T-helper 9 cell (primary cell): Measurements from ENCODE around the gene NEURL4.
"Not testable (repeated sequence)": the region's sequence is repeated elsewhere in the genome, so short reads cannot be mapped to it uniquely, and the experiment has no call there.

Source experiments
- DNase-seq: peaks from one replicate; pipeline ENCODE4 v3.0.0-alpha.2; 2020
- total RNA-seq, 2 donors: gene quantifications; one replicate each; lab custom pipeline; 2026; lab: John Stamatoyannopoulos, UW

Gene NEURL4
- 36.2 to 61.3 reads per million in 2 donors for total RNA-seq

DNA sequence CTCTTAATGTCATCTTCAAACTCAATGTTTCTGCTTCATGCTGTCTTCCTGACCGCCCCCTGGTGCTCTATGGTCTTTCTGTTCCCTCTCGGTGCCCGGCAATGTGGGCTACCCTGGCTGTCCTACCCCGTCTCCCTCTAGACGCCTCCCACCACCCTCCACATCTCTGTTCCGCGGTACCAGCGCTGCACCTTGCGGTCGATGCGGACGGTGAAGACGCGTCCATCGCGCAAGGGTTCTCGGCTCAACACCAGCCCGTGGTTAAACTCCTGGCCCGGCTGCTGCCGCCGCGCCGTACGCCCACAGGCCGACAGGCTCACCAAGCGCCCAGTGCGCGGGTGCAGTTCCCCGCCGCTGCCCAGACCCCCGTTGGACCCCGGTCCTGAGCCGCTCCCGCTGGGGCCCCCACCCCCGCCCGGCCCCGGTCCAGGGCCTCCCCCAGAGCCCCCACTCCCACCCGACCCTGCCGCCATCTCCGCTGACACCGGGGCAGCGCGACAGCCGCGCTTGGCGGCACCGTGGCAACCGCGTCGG, at the start of gene NEURL4:
Gene NEURL4, minus strand, starts transcription at position 496 of the 534 bp plus-strand sequence. Its CDS starts 23 bp downstream, at position 473.
- DNase-seq = no peak

DNA sequence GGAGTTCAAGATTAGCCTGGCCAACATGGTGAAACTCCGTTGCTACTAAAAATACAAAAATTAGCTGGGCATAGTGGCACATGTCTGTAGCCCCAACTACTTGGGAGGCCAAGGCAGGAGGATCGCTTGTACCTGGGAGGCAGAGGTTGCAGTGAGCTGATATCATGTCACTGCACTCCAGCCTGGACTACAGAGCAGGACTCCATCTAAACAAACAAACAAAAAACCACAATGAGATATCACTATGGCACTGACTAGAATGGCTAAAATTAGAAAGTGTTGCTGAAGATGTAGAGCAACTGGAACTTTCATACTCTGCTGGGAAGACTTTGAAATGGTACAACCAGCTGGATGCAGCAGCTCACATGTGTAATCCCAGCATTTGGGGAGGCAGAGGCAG, 45.2 kb upstream of the NEURL4 start:
- DNase-seq = no peak

DNA sequence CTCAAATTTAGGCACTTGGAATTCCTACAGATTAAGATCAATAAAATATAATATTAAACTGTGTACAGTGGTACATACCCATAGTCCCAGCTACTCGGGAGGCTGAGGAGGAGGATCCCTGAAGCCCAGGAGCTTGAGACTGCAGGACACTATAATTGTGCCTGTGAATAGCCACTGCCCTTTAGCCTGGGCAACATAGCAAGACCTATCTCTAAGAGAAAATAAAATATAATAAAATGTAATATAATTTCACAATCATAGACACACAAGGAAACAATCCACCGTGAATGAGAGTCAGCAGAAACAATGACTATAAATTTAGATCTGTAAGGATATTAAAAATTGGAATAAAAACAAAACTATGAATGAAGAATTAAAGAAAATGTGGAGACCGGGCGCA, 41.7 kb upstream of the NEURL4 start:
- no peak for DNase-seq

DNA sequence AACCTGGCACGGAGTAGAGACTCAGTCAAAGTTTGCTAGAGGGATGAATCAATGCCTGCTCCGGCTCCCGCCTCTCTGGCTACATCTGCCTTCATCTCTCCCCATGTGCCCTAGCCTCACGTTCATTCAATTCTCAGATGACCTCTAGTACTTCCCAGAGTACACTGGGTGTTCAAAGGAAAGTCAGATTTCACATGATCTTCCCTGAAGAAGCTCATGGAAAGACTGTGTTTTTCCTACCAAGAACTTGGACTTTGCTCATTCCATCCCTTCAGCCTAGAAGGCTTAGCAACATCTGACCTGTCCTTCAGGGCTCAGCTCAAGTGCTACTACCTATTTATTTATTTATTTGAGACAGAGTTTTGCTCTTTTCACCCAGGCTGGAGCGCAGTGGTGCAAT, 40.7 kb upstream of the NEURL4 start:
- DNase-seq = no peak

DNA sequence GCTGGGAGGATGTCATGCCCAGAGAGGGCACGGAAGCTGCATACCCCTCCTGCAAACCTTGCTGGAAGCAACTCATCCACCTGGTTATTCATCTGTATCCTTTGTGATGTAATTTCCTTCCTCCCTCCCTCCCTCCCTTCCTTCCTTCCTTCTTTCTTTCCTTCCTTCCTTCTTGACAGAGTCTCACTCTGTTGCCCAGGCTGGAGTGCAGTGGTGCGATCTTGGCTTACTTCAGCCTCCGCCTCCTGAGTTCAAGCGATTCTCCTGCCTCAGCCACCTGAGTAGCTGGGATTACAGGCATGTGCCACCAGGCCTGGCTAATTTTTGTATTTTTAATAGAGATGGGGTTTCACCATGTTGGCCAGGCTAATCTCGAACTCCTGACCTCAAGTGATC, 39.5 kb upstream of the NEURL4 start:
- not testable (repeated sequence) for DNase-seq

DNA sequence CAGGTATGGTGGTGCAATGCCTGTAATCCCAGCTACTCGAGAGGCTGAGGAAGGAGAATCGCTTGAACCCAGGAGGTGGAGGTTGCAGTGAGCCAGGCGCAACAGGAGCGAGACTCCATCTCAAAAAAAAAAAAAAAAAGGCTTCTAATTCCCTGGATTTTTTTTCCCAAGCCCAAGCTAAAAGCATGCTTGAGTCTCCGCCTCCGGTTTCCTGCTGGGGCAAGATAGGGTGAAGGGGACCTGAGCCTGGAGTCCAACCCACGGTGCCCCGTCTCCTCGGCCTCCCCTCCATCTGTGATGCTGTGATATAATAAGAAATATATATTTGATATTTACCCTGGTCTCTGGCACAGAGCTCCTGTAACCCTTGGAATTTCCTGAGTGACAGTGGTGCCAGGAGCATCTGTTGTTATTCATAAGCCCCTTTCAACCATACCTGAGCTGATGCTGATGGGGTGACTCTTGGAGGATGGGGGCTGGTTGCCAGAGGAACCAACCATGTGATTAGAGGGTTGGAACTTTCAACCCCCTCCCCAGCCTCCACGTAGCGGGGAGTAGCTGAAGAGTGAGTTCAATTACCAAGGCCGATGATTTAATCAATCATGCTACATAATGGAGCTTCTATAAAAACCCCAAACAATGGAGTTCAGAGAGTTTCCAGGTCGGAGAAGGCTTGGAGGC, 38.9 kb upstream of the NEURL4 start:
- no peak for DNase-seq

DNA sequence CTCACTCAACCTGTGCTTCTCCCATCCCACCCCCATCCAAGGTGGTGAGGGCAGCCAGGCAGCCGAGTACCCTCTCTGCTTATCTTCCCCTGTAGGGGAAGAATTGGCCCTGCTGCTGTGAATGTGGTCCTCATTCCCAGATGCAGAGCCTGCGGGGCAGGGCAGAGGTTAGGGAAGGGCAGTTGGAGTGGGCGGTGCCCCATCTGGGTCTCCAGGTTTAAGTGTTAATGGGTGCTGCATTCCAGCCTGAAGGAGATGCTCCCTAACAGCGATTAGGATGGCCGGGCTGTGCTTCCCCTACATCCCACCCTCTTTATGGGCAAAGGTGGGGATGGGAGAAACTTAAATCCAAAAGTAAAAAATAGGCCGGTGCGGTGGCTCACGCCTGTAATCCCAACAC, 37.9 kb upstream of the NEURL4 start:
- no peak for DNase-seq

DNA sequence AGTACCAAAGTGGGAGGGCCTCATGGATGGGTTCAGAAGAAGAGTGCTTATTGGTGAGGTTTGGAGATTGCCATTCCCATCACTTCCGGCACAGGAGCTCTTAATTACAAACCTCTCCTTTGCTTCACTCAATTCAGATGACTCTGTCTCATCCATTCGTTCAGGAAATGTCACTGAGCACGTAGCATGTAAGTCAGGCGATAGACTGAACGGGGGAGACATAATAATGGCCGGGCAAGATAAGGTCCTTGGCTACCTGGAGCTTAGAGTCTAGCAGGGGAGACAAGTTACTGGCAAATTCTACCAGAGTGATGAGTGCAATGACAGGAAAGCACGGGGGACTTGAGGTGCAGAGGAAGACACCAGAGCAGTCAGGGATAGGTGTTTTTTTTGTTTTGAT, 36.8 kb upstream of the NEURL4 start:
- not testable (repeated sequence) for DNase-seq

DNA sequence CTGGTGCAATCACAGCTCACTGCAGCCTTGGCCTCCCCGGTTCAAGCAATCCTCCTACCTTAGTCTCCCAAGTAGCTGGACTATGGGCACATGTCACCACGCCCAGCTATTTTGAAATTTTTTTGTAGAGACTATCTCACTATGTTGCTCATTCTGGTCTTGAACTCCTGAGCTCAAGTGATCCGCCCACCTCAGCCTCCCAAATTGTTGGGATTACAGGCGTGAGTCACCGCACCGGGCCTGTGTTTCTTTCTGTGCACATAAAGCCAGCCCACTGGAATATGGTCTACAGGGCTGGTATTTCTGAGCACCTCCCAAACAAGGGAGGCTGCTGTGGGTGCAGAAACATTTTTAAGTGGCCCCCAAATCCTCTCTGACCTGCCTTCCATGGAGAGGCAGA, 34.2 kb upstream of the NEURL4 start:
- no peak for DNase-seq

DNA sequence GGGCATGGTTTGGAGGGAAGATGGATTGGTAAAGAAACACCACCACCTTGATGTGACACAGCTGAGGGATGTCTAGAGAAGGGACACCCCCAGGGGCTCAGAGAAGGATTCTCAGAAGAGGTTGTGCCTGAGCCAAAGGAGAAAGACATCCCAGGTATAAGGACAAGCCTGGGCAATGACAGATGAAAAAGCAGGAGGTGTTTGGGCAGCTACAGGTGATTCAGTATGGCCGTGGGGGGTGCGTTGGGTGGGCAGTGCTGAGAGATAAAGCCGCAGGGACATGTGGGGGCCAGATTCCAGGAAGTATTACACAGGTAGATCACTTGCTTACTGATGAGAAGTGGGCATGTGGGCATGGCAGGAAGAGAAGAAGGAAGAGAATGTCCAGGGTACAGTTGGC, 32.8 kb upstream of the NEURL4 start:
- no peak for DNase-seq

DNA sequence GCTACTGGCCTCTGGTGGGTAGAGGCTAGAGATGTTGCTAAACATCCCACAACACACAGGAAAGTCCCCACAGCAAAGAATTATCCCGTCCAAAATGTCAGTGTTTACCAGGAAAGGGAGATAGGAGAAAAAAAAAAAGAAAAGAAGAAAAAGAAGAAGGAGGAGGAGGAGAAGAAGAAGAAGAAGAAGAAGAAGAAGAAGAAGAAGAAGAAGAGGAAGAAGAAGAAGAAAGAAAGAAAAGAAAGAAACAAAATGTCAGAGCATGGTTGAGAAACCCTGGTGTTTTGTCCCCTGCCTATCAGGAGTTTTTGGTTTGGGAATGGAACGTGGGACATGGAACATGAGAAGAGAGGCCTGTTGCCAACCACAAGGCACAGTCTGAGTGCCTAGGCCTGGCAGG, 28.2 kb upstream of the NEURL4 start:
- DNase-seq = no peak

DNA sequence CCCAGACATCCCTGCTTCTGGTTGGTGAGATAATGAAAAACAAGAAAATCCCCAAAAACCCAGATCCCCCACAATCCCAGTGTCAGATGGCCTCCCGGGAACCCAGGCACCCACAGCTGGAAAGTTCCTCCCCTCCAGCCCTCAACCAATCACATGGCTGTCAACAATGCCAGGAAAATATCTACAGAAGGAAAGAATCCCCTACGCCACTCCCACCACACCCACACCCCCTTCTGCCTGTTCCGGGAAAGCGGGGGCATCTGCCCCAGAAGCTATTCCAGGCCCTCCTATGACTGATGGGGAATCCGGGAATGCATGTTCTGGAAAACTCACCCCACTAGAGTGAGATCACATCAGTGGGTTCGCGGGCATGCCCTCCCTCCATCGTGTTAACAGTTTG, 27.6 kb upstream of the NEURL4 start:
- no peak for DNase-seq

DNA sequence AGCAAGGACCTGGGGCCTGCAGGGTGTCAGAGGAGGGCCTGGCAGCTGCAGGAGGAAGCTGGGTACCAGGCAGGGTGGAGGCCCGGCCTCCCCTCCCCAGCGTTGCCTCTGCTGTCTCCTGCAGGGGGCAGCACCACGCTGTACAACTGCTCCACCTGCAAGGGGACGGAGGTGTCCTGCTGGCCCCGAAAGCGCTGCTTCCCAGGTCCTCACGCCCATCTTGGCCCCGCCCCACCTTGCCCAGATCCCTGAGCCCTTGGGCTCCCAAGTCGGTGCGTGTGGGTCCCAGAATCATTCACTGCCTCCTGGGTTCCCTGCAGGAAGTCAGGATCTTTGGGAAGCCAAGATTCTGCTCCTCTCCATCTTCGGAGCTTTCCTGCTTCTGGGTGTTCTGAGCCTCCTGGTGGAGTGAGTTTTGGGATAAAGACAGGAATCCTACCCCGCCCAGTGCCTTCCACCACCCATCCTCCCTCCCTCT, 27.0 kb upstream of the NEURL4 start:
- DNase-seq = peak; percentile 80

DNA sequence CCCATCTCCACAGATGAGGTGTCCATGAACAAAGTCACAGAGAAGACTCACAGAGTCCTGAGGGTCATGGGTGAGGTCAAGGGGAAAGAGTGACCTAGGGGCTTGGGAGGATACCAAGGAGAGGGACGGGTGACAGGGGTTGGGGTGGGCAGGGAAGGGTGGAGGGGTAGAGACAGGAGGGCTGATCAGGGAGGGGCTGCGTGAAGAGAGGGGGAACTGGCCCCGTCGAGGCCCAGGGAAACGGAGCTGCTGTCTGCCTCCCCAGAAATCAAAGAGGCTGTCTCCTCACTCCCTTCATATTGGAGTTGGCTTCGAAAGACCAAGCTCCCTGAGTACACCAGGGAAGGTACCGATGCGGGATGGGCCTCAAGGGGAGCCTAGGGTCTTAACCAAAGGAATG, 26.4 kb upstream of the NEURL4 start:
- DNase-seq = no peak

DNA sequence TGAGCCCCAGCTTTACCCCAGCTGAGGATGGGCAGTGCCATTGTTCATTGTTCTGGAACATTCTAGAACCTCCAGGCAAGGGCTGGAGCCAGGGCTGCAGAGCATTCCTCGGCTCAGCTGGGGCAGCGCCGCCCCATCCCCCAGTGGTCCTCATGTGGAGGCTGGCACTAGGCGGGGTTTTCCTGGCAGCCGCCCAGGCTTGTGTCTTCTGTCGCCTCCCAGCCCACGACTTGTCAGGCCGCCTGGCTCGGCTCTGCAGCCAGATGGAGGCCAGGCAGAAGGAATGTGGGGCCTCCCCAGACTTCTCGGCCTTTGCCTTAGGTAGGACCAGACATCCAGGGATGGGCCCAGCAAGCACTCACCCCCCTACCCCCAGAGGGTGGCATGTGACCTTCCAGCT, 25.9 kb upstream of the NEURL4 start, which contains the start of gene TMEM95:
Gene TMEM95, plus strand, starts transcription at position 104 of the 400 bp plus-strand sequence. Its CDS starts 49 bp downstream, at position 153.
- no peak for DNase-seq

DNA sequence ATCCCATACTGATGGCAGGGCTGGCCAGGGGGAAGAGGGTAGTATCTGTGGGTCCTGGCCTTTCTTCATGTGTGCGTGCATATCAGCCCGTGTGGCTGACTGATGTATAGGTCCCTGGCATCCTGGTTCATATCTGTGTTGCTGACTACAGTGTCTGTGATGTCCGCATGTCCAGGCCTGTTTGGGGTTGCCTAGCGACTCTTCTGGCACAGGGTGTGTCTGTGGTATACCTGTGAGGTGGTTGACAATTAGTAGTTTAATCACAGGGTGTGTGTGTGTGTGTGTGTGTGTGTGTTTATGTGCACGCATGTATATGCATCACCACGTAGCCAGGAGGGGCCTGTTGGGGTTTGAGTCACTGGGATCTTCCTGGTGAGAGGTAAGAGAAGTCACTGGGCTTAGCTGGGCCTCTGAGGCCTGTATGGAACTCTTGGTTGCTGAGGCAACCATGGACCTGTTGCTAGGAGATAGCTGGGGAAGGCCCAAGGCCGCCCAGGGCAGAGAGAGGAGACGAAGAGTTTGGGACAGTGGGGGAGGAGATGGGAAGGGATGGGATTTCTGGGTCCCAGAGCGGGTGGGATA, 25.2 kb upstream of the NEURL4 start:
- no peak for DNase-seq

DNA sequence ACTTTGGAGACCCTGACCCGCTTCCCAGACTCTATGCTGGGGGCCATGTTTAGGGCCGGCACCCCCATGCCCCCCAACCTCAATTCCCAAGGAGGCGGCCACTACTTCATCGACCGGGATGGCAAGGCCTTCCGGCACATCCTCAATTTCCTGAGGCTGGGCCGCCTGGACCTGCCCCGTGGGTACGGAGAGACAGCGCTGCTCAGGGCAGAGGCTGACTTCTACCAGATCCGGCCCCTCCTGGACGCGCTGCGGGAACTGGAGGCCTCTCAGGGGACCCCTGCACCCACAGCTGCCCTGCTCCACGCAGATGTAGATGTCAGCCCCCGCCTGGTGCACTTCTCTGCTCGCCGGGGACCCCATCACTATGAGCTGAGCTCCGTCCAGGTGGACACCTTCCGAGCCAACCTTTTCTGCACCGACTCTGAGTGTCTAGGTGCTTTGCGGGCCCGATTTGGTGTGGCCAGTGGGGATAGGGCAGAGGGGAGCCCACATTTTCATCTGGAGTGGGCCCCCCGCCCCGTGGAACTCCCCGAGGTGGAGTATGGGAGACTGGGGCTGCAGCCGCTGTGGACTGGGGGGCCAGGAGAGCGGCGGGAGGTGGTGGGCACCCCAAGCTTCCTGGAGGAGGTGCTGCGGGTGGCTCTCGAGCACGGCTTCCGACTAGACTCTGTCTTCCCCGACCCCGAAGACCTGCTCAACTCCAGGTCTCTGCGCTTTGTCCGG, 23.9 kb upstream of the NEURL4 start:
- no peak for DNase-seq

DNA sequence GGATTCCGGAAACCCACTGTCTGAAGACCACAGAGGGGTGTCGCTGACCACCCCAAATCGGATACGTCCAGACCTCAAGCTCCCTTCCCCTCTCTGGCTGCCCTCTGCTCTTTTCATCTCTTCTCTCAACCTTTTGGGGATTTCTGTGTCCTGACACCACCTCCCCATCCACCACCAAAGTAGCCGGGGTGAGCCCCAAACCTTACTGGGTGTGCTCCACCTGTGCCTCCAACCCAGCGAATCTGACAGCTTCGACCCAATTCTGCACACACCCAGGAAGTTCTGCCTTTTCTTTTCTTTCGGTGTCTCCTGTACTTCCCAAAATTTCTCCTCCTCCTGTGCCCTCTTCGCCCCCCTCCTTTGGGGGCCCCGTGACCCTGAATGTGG, 23.4 kb upstream of the NEURL4 start:
- no peak for DNase-seq

DNA sequence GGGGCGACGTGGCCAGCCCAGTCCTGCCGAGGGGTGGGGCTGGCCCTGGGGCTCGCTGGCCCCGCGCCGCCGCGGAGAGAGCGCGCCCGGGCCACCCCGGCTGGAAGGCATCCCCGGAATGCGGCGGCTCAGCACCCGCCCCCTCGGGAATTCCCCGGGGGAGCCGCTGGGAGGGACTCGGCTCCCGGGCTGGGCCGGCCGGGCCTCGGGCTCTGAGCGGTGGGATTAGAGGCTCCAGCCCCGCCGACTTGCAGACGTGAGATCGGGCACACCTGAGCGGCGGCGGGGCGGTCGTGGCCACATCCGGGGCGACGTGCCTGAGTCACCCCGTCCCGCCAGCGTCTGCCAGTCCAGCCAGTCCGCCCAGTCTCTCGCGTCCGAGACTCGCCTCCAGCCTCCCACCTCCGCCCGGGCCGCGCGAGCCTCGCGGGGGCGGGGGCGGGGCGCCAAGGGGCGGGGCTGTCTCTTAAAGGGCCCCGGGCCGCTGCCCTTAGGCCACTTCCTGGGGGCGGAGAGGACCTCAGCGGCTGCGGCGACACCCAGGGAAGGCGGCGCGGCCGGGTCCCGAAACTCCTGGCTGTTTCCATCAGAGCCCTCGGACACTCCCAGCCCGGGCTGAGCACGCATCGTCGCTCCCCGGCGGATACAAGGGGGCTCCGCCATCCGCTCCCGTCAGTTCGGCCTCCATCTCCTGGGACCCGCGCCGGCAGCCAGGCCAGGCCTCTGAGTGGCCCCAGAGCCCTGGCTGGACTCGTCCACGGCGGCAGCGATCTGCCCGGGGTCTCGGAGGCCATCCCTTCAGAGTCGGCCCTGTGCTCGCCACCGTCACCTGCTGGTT, 22.7 kb upstream of the NEURL4 start, which contains the start of gene KCTD11:
Gene KCTD11, plus strand, starts transcription at position 498 of the 838 bp plus-strand sequence.
- peak; percentile 75 for DNase-seq

DNA sequence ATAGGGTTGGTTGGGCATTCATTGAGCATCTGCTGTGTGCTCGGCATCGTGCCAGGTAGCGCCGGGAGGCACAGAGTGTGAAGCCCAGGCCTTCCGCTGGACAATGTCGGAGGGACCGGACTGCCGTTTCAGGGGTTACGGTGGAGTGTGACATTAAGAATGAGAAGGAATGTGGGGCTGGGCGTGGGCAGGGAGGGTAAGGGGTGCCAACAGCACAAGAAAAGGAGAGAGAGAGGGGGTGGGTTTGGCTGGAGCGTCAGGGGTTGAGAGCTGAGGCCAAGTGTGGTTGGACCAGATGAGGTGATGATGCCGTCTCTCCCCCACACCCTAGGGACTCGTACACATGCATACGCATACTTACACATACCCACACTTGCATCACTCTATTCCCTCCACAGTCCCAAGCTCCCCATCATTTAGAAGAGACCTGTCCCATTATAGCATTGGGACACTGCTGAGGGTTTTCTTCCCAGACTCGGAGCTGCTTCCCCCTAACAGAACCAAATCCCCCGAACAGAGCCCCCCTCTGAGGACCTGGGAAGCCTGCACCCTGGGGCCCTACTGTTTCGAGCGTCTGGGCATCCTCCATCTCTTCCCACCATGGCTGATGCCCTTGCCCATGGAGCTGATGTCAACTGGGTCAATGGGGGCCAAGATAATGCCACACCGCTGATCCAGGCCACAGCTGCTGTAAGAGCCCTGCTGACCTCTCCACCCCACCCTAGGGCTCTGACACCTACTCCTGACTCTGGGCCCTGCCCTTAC, 19.5 kb upstream of the NEURL4 start:
- DNase-seq = no peak

DNA sequence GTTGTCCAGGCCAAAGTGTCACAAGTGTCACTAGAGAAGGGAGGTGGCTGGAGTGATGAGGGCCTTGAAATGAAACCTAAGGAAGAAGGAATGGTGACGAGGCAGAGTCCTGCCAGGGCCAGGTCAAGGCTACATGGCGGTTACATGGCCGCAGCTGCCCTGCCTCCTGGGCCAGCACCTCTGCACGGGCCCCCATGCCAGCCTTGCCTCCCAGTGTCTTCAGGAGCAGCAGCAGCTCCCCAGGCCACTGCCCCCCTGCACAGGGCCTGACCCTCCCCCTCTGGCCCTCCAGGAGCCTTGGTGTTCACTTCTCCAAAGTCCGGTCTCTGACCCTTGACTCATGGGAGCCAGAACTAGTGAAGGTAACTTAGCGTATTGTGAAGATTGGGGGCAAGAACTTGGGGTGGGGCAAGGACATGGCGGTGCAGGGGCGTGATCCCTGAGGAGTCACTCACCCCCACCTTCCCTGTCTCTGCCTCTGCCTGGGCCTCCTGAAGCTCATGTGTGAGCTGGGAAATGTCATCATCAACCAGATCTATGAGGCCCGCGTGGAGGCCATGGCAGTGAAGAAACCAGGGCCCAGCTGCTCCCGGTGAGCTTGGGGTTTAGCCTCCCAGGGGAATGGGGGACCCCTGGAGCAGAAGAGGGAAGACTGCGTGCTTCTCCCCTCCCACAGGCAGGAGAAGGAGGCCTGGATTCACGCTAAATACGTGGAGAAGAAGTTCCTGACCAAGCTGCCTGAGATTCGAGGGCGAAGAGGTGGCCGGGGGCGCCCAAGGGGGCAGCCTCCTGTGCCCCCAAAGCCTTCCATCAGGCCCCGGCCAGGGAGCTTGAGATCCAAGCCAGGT, 18.7 kb upstream of the NEURL4 start:
- no peak for DNase-seq
